IMR-90 (cell line): Measurements from ENCODE around the gene FRS3. TPM values are rescaled to one million over a fixed set of nuclear protein-coding genes. Genes with fewer than 3 reads are reported as not detected.

Source experiments
- ATAC-seq: fragments of 200-7000 bp; cut with Tn5 transposase; 2 replicates; pipeline ENCODE4 v1.9.1; 2020; ENCODE audit warnings: low read depth, mild to moderate bottlenecking, moderate library complexity
- BruUV-seq: library from RNA; stranded (reverse); fragments of 400-500 nt; replicated peaks from 2 replicates; lab custom pipeline; 2021; lab: Mats Ljungman, UMichigan
- CTCF ChIA-PET: fragments of 300-600 bp; formaldehyde crosslinking; extraction: SDS; loops from one replicate; lab custom pipeline; 2021; ENCODE audit warnings: antibody characterized with exemption; lab: Yijun Ruan, JAX
- POLR2A ChIA-PET: fragments of 300-600 bp; sonication (Branson Sonifier 250); formaldehyde crosslinking; loops from one replicate; lab custom pipeline; 2022; ENCODE audit warnings: antibody characterized with exemption; ENCODE audit not compliant: unreplicated experiment; lab: Charles Lee
- DNase-seq: peaks from one replicate; pipeline ENCODE4 v3.0.0; 2013
- H2AFZ ChIP-seq: replicated peaks from 2 replicates; pipeline ENCODE3; 2013; ENCODE audit warnings: low read length, mild to moderate bottlenecking; ENCODE audit not compliant: poor library complexity
- H2AK5ac ChIP-seq: 2 replicates; pipeline ENCODE4 v1.6.1; 2013; ENCODE audit warnings: low read depth, low read length, inconsistent platforms
- H2AK9ac ChIP-seq: replicated peaks from 2 replicates; pipeline ENCODE3; 2013; ENCODE audit warnings: mild to moderate bottlenecking, low read depth, low read length, moderate library complexity; ENCODE audit not compliant: poor library complexity
- H2BK120ac ChIP-seq: 2 replicates; pipeline ENCODE4 v1.6.1; 2013; ENCODE audit warnings: low read depth, low read length, inconsistent platforms
- H2BK15ac ChIP-seq: 3 replicates; pipeline ENCODE4 v1.6.1; 2013; ENCODE audit warnings: low read depth, low read length, inconsistent platforms
- H2BK20ac ChIP-seq: 2 replicates; pipeline ENCODE4 v1.6.1; 2013; ENCODE audit warnings: low read depth, mild to moderate bottlenecking, inconsistent platforms, low read length, moderate library complexity
- H2BK5ac ChIP-seq: 2 replicates; pipeline ENCODE4 v1.6.1; 2013; ENCODE audit warnings: mild to moderate bottlenecking, low read depth, low read length, inconsistent platforms; ENCODE audit not compliant: poor library complexity, severe bottlenecking
- H3K14ac ChIP-seq: replicated peaks from 2 replicates; pipeline ENCODE4 v1.6.1; 2013; ENCODE audit warnings: low read depth, low read length, inconsistent platforms
- H3K18ac ChIP-seq: 2 replicates; pipeline ENCODE4 v1.6.1; 2013; ENCODE audit warnings: low read depth, low read length, control low read depth
- H3K23ac ChIP-seq: 2 replicates; pipeline ENCODE4 v1.6.1; 2013; ENCODE audit warnings: low read depth, low read length, inconsistent platforms
- H3K27ac ChIP-seq: 2 replicates; pipeline ENCODE4 v1.5.1; 2013; ENCODE audit warnings: mild to moderate bottlenecking, control low read depth, low read length; ENCODE audit not compliant: insufficient read depth
- H3K27me3 ChIP-seq: 2 replicates; pipeline ENCODE4 v1.6.1; 2013; ENCODE audit warnings: low read length; ENCODE audit not compliant: control insufficient read depth, insufficient read depth
- H3K36me3 ChIP-seq: 2 replicates; pipeline ENCODE4 v1.6.1; 2013; ENCODE audit warnings: low read length, mixed read lengths; ENCODE audit not compliant: control insufficient read depth, insufficient read depth
- H3K4ac ChIP-seq: 2 replicates; pipeline ENCODE4 v1.6.1; 2013; ENCODE audit warnings: low read depth, low read length, inconsistent platforms
- H3K4me1 ChIP-seq: 2 replicates; pipeline ENCODE4 v1.6.1; 2013; ENCODE audit warnings: low read length, mixed read lengths; ENCODE audit not compliant: control insufficient read depth, insufficient read depth
- H3K4me2 ChIP-seq: 2 replicates; pipeline ENCODE4 v1.6.1; 2013; ENCODE audit warnings: low read depth, mild to moderate bottlenecking, control low read depth, low read length, moderate library complexity
- H3K4me3 ChIP-seq: 2 replicates; pipeline ENCODE4 v1.5.1; 2013; ENCODE audit warnings: low read depth, mild to moderate bottlenecking, control low read depth, low read length, moderate library complexity; ENCODE audit not compliant: insufficient read depth
- H3K56ac ChIP-seq: 2 replicates; pipeline ENCODE4 v1.6.1; 2013; ENCODE audit warnings: low read length, inconsistent platforms; ENCODE audit not compliant: insufficient read depth; ENCODE audit errors: extremely low read depth
- H3K79me1 ChIP-seq, 2 experiments: 2 replicates each; pipeline ENCODE4 v1.6.1; 2013; ENCODE audit warnings: low read length in 2 of 2, inconsistent platforms in 1 of 2, low read depth in 1 of 2
- H3K9ac ChIP-seq: 2 replicates; pipeline ENCODE4 v1.6.1; 2013; ENCODE audit warnings: low read depth, low read length, control low read depth
- H3K9me1 ChIP-seq: 2 replicates; pipeline ENCODE4 v1.6.1; 2013; ENCODE audit warnings: low read length, inconsistent platforms; ENCODE audit not compliant: insufficient read depth
- H3K9me3 ChIP-seq: 2 replicates; pipeline ENCODE4 v1.6.1; 2013; ENCODE audit warnings: low read length; ENCODE audit not compliant: control insufficient read depth, insufficient read depth
- H4K20me1 ChIP-seq: 2 replicates; pipeline ENCODE4 v1.6.1; 2013; ENCODE audit warnings: low read length, inconsistent platforms; ENCODE audit not compliant: insufficient read depth
- H4K5ac ChIP-seq: 2 replicates; pipeline ENCODE4 v1.6.1; 2013; ENCODE audit warnings: mild to moderate bottlenecking, low read depth, low read length, control low read depth
- H4K8ac ChIP-seq, 2 experiments: 2 replicates each; pipeline ENCODE4 v1.6.1; 2013; ENCODE audit warnings: low read depth in 2 of 2, low read length in 2 of 2, control low read depth in 1 of 2, inconsistent platforms in 1 of 2
- H4K91ac ChIP-seq: 2 replicates; pipeline ENCODE4 v1.6.1; 2013; ENCODE audit warnings: low read depth, low read length, inconsistent platforms; ENCODE audit not compliant: insufficient read depth
- BHLHE40 ChIP-seq: fragments of 150-350 bp; IDR thresholded peaks from 2 replicates; pipeline ENCODE4 v1.6.1; 2016; ENCODE audit warnings: mild to moderate bottlenecking, low read depth, low read length
- CEBPB ChIP-seq: IDR thresholded peaks from 2 replicates; pipeline ENCODE4 v1.6.1; 2012; ENCODE audit warnings: low read depth, low read length, improper control_type of control experiment
- MAZ ChIP-seq: IDR thresholded peaks from 2 replicates; pipeline ENCODE4 v1.6.1; 2012; ENCODE audit warnings: low read depth, mild to moderate bottlenecking, low read length, improper control_type of control experiment, moderate library complexity, borderline replicate concordance
- POLR2A ChIP-seq: IDR thresholded peaks from 2 replicates; pipeline ENCODE4 v1.6.1; 2012; ENCODE audit warnings: mild to moderate bottlenecking, low read depth, low read length
- RAD21 ChIP-seq: IDR thresholded peaks from 2 replicates; pipeline ENCODE4 v1.6.1; 2012; ENCODE audit warnings: low read length, improper control_type of control experiment
- RCOR1 ChIP-seq: IDR thresholded peaks from 2 replicates; pipeline ENCODE4 v1.6.1; 2012; ENCODE audit warnings: mild to moderate bottlenecking, low read length, improper control_type of control experiment; ENCODE audit not compliant: insufficient replicate concordance
- RFX5 ChIP-seq: IDR thresholded peaks from 2 replicates; pipeline ENCODE4 v1.8.0; 2012; ENCODE audit warnings: low read depth, mild to moderate bottlenecking, low read length, moderate library complexity
- SMC3 ChIP-seq: fragments of 150-350 bp; IDR thresholded peaks from 2 replicates; pipeline ENCODE4 v1.6.1; 2016; ENCODE audit warnings: low read depth, mild to moderate bottlenecking, antibody characterized with exemption, low read length, moderate library complexity
- WGBS, 2 experiments: methylation state at CpG; one replicate each; pipeline versions ENCODE4 v1.1.5 to v1.1.7; 2013; ENCODE audit warnings: missing lambda C conversion rate in 2 of 2; ENCODE audit not compliant: insufficient read length in 1 of 2; ENCODE audit errors: extremely low coverage in 2 of 2; 5-methylcytosine and 5-hydroxymethylcytosine counted together
- dilution Hi-C: fragments of 300-500 bp; cut with HindIII; formaldehyde crosslinking; loops from one replicate; pipeline ENCODE4 v1.14.3; 2018; ENCODE audit warnings: low sequenced_read_pairs; ENCODE audit not compliant: unreplicated experiment
- in situ Hi-C: fragments of 300-500 bp; cut with MboI; formaldehyde crosslinking; loops from 3 replicates; pipeline ENCODE4 v1.14.3; 2019; ENCODE audit warnings: low sequenced_read_pairs, inconsistent platforms, mixed read lengths
- intact Hi-C: fragments of 100-400 bp; cut with micrococcal nuclease; formaldehyde crosslinking; loops from 2 replicates; pipeline ENCODE4 v1.10.0; 2022
- polyA plus RNA-seq, 3 experiments: library from polyadenylated mRNA; depleted of rRNA; stranded (reverse); fragments of >200 nt; gene quantifications; 2 replicates each; pipeline ENCODE4 v1.2.3, GENCODE V29; 2012; ENCODE audit warnings: low replicate concordance in 1 of 3
- total RNA-seq: library from RNA; depleted of rRNA; stranded (reverse); fragments of >200 nt; gene quantifications from 2 replicates; pipeline ENCODE4 v1.2.3, GENCODE V29; 2012

FRS3 gene
- total and polyA plus RNA-seq, 2 of the 4 experiments (the other 2 are of a cell fraction), result 0.54 to 3.8 TPM

- Histone ChIP-seq H2AK5ac (no peak overlapping the region), H3K9ac (no peak overlapping the region), H2BK15ac (no peak overlapping the region), H3K4me1 (no peaks in the 10 kb centered on the region), H4K91ac (no peak overlapping the region), H3K4me3 (no peak overlapping the region), H2BK20ac (no peak overlapping the region), H3K79me1 (no peaks in the 10 kb centered on the region), H3K27ac (no peak overlapping the region), H3K27me3 (peaks cover 7% of the 10 kb centered on the region; the same call in 1 of the 2 replicates), H3K18ac (no peak overlapping the region), H3K23ac (no peak overlapping the region), H3K9me3 (no peaks in the 10 kb centered on the region), H2AFZ (no peak overlapping the region), H3K14ac (no peak overlapping the region), H4K8ac (no peak overlapping the region), H2BK5ac (no peak overlapping the region), H4K20me1 (no peaks in the 10 kb centered on the region), H4K5ac (no peak overlapping the region), H3K56ac (no peak overlapping the region), H2BK120ac (no peak overlapping the region), H3K9me1 (no peaks in the 10 kb centered on the region), H3K36me3 (no peaks in the 10 kb centered on the region), H3K4me2 (no peak overlapping the region), H3K4ac (no peak overlapping the region), H2AK9ac (no peak overlapping the region)
- no TSS peak for BruUV-seq
- TF ChIP-seq POLR2A (no peak), RFX5 (no peak), BHLHE40 (no peak), RAD21 (no peak), CEBPB (no peak), RCOR1 (no peak), SMC3 (no peak), MAZ (no peak)
- in situ Hi-C loops (no loop called here), dilution Hi-C loops (no loop called here), intact Hi-C loops (no loop called here)
- CTCF ChIA-PET, result interaction anchor here (1.0 kb wide), 1 partner anchor 34 kb away, joined by 3 read pairs; no protein-coding TSS in a partner anchor
- POLR2A ChIA-PET, result no interaction called here
- WGBS, 2 experiments, result 87% methylated on average over 17 of the region's 20 CpGs; no CpG with 5 or more reads in 1 of the 2 experiments
- no peak for ATAC-seq
- no peak for DNase-seq
These were observed 37.8 kb downstream of the FRS3 start for GRCh38 chr6:41741625-41742490.
